Stimulated activated CD8-positive, alpha-beta memory T cell treated with anti-CD3 and anti-CD28 coated beads, Interleukin-7, amount 100 ng/mL, for 4 hours (primary cell): ENCODE results near the gene CEP112.

Source experiments
- DNase-seq, 2 donors: peaks; one replicate each; pipeline ENCODE4 v3.0.0-alpha.2; 2020; ENCODE audit warnings: low read depth in 2 of 2

Gene CEP112

DNA sequence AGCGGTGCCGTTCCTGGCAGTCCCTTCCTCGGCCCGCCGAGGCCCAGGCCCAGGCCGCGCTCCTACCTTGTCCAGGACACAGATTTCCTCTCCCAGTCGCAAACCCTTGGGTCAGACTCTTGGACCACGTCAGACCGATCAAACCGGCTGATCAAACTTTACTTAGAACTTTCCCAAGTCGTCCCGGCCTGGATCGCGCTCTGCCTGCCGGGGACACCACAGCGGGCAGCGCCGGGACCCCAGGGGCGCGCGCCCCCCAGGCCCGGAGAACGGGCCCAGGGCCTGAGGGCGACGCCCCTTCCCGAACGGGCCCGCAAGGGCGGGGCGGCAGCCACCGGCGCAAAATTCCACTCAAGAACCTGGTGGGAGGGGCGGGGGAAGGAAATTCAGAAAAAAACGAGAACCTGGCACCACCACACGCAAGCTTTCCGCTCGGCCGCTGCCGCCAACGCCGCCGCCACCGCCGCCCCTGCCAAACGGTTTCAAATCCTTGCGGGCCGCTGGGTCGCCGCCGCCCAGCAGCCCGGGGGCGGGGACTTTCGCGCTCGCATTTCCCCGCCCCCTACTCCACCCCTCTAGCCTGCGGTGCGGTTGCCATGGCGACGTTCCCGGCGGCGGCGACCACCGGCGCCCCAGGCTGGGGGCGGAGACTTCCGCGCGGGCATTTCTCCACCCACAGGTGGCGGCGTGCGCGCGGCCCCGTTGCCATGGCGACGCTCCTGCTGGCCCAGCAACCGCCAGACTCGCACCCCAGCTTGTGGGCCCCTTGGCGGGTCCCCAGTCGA, at the start of gene CEP112:
Gene CEP112, minus strand, starts transcription at position 541 of the 785 bp plus-strand sequence.
- peak; percentile 76 to 91 for DNase-seq

DNA sequence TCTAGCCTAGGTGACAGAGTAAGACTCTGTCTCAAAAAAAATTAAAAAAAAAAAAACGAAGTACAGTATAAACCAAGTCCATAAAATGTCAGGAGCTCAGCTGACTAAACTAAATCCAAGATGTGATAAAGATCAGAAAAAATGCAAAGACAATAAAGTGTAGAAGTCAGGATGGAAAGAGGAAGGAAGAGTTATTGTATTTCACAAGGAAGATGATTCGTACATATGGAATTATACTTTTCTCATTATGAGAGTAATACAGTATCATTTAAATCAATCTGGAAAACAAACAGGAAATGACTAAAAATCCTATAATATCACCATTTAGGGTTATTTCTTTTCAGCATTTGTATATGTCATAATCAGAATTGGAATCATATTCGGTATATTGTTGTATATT, 48.7 kb upstream of the CEP112 start:
- no peak for DNase-seq

DNA sequence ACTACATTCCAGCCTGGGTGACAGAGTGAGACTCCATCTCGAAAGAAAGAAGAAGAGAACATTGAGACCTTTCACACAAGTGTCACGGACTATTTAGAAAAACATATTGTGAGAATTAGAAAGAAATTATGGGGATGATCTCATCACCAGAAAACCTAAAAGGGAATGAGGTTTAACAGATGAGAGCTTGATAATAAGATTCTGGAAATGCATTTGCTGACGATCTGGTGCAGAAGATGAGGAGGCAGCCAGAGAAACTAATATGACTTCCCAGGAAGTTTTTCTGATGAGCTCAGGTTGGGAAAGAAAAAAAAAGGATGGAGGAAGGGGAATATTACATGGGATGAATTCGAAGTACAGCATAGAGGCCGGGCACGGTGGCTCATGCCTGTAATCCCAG, 48.1 kb upstream of the CEP112 start:
- DNase-seq = no peak

DNA sequence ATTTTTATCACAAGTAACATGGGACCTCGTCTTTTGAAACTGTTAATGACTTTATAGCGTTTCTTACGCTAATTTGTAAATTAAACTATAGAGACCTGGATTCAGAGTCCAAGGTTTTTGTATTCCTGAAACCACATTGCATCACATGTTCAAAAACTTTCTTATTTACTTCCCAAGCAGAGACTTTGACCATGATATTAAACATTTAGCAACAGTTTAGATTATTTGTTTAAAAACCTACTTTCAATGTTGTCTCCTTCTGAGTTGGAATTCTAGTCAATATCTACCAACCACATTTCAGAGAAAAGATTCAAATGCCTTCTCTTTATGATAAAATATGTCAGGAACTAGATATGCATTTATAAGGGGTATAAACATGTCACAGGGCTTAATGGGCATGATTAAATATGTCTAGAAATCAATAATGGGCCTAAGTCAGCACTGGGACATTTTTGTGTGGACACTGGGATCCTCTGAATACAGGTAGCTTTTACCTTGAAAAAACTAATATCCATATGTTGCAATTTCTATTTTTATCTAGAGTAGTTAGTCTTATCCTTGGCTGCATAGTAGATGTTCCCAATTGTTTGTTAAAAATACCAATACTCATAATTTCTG, 43.6 kb upstream of the CEP112 start:
- DNase-seq = no peak

DNA sequence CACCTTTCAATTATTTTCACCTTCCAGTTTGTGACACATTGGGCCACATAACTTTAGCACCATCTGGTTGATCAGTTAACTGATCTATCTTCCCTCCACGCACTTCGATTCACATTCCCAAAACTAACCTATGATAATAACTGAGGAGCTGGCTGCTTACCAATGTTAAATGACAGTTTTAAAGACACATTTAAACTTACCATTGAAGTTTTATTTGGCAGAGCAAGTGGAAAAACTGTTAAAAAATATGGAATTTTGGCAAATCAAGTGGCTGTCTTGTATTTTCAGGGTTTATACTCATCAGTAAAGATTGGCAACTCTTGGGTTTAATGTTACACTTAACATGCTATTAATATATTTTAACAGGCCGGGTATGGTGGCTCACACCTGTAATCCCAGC, 42.7 kb upstream of the CEP112 start:
- no peak for DNase-seq

DNA sequence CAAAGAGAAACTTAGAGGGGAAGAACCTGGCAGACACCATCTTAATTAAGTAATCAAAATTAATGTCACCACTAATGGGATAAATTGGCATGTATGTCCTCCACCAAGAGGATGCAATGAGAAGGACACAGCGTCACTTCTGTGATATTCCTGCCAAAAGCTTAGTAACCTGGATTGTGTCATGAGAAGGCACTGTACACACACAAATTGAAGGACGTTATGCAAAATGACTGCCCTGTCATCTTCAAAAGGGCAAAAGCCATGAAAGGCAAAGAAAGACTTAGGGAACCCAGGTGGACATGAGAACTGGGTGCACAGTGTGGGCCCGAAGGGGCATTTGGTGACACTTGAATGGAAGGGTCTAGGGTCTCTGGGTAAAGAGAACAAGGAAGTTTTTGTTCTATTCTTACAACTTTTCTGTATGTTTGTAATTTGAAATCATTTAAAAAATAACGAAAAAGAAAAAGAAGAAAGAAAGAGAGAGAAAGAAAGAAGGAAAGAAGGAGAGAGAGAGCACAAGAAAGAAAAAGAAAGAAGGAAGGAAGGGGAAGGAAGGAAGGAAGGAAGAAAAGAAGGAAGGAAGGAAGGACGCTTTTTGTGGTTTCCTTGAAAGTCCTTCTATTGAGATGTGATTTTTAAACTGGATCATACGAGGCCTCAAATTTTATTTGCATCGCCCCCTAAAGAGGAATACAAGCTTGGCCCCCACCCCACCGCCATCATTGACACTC, 41.3 kb upstream of the CEP112 start:
- DNase-seq = no peak

DNA sequence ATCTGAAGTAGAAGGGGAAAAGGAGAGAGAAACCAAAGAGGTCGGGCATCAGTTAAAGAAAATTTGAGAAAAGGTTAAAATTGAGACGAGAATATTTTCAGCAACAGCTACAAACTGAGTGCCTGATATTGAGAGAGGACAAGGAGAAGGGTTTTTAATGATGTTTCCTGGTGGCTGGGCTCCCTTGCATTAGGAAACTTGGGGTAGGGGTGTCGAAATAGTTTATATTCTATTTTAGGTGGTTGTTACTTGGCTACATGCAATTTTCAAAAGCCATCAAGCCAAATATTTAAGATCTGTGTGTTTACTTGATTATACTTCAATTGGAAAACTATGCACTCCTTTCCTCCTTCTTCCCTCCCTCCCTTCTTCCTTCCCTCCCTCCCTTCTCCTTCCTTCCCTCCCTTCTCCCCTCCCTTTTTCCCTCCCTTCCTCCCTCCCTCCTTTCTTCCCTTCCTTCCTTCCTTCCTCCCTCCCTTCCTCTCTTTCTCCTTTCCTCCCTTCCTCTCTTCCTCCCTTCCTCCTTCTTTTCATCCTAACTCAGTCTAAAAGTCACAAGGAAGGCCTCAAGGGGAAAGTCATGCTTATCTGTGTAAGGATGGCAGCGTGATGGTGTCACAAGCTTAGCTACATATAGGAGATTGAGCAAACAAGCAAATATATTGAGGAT, 39.1 kb upstream of the CEP112 start:
- no peak for DNase-seq

DNA sequence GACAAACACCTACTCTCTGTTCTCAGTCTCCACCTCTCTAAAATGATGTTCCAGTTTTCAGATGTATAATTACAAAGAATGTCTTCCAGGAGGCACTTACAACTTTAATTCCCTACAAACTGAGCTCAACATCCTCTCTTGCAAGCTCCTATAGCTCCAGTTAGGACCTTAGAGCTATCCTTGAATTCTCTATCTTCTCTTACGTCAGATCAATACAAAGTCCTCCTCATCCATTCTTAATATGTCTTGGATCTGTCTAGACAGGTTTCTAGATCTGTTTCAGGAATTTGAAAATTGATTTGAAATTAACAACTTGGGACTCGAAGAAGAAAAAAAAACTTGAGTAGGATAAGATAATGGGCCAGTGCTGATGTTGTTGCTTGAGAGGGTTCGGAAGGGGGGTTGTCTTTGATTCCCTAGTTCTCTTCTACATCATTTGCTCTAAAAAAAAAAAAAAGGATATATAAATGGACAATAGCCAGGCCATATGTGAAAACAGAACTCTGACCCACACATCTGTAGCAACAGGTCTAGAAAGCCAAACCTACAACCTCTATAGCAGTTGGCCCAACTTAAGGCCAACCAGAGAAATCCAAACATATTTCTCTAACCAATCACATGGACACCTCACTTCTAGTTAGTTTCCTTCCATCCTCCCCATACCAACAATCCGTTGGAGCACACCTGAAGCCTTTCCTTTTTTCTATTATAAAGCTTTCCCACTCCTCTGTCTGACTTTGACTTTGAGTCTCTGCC, 38.0 kb upstream of the CEP112 start:
- no peak for DNase-seq

DNA sequence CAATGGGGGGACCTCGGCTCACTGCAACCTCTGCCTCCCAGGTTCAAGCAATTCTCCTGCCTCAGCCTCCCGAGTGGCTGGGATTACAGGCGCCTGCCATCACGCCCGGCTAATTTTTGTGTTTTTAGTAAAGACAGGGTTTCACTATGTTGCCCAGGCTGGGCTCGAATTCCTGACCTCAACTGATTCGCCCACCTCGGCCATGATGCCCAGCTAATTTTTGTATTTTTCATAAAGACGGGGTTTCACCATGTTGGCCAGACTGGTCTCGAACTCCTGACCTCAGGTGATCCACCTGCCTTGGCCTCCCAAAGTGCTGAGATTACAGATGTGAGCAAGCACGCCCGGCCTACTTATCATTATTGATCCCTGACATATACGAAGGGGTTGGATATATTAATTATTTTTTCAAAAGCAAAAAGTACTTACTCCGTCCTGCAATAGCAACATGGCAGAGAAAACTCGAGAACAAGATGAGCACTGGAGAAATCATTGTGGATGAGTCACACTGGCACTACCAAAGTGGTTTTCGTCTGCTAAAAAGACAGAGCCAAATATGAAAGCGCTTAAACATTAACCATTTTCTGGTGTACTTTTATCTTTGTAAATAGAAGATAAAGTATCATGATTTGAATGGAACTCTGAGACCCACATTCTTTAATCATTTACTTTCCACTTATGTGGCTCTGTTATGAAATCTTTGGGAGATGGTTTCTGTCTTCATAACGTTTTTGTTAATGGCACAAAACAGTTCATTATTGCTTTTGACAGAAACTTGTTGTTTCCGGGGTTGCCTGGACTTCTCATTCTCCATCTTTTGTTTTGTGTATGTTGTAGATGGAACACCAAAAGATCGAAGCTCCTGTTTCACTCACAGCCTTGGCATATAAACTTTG, 37.2 kb upstream of the CEP112 start, which contains the start of gene APOH:
Gene APOH, minus strand, starts transcription at position 529 of the 896 bp plus-strand sequence. Its CDS starts 36 bp downstream, at position 493.
- no peak for DNase-seq

DNA sequence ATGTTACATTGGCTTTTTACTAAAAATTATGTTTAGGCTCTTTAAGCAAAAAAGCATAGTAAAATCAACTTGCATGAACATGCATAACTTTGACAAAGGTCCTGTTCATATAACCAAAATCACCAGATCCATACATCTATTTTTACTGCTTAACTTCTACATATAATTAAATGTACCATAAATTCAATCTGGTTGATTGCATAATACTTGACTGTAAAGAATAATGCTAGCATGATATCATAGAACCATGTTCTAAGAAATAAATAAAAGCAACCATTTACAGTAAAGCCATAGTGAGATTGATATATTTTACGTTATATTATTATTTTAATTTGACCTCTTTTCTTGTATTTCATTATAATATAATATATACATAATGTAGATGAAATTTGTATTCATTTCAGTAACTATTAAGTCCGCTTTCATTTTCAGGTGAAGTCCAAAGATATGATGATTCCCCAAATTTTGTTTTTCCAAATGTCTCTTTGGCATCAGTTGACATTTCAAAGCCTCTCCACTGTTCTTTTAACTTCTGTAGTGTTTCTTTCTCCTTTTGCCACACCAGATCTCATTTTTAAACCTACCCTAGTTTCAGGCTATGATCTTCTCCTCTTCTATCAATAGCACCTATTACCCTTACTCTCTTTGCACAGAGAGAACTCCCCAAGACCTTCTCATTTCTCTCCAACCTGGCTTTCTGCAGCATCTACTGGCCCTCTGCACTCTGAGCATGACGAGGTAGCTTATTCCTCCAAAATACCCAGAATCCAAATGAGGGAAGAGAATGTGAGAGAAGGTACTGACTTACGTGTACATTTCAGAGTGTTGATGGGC, 35.5 kb upstream of the CEP112 start:
- no peak for DNase-seq

DNA sequence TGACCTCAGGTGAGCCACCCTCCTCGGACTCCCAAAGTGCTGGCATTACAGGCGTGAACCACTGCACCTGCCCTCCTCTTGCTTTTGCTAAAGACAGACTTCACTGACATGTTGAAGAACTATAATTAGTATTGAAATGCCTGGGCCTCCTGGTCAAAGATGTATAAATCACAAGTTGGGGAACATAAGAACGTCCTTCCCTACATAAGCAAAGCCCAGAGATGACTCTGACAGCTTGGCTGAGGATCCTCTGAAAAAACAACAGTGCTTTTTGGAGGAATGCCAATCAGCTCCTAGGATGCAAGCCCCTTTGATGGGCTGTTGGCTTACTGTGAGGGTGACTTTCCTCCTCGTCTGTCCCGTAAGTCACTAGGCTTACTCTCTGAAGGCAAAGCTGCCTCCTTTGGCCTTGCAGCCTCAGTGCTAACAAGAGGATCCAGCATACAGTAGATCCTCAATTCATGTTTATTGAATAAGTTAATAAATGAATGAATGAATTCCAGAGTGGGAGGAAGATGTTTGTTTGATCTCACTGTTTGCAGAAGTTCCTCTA, 30.9 kb upstream of the CEP112 start:
- no peak for DNase-seq

DNA sequence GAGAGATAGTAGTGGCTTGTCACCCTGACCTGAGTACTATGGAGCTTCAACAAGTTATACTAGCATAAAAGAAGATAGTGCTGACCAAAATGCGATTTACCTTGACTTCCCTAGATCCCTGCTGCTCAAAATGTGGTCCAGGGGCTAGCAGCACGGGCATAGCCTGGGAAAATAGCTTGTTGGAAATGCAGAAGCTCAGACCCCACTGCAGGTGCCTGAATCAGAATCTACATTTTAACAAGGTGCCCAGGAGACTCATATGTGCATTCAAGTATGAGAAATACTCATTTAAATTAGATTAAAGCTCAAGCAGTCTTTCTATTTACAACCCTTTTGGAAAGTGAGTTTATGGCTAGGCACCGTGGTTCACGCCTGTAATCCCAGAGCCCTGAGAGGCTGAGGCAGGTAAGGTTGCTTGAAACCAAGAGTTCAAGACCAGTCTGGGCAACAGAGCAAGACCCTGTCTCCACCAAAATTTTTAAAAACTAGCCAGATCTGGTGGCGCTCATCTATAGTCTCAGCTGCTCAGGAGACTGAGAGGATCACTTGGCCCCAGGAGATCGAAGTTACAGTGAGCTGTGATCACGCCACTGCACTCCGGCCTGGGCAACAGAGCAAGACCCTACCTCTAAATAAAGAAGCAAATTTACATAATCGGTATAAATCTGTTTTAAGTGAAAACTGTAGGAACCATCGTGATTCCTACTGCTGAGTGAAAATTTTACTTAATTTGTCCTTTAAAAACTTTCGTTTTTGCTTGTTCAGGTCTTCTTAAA, 30.0 kb upstream of the CEP112 start:
- no peak for DNase-seq

DNA sequence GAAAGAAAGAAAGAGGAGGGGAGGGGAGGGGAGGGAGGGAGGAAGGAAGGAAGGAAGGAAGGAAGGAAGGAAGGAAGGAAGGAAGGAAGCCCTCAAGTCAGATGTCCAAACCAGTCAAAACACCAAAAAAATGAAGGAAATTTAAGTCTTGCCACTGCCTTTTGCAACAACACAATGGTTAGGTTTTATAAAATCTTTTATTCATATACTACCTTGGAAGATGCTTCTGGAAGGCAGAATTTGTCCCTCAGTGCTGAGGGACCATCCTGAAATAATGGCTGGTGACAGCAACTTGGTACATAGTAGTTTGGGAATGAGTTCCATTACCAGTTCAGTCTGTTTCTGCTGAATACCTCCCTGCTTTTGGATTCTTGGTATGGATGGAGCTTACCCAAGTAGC, 29.4 kb upstream of the CEP112 start:
- no peak for DNase-seq

DNA sequence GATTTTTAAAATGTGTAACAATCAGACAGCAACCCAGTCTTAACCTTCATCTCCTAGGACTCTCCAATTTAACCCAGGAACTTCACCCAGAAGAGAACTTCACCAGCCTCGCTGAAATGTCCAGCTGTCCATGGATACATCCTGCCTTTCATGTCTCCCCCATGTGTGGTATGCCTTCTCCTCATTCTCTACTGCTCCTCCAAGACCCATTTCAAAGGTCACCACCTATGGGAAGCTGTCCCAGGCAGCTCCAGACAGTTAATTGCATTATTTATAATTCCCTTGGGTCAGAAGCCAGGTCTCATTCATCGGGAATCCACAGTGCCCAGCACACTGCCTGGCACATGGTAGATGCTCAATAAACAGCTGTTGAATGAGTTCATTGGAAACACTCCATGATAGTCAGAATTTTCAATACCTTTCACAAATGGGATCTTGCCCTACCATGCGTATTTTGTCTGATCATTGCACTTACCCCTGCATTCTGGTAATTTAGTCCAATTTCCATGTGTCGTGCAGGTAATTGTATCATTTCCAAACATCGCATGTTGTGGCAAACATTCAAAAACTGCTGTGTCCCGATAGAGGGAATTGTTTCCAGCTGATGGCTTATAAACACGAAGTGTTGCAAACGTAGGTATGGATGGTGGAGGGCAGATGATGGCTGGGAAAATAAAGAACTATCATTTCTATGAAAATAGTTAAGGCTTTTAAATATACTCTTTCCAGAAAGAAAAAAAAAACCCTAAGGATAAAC, 28.3 kb upstream of the CEP112 start:
- no peak for DNase-seq

DNA sequence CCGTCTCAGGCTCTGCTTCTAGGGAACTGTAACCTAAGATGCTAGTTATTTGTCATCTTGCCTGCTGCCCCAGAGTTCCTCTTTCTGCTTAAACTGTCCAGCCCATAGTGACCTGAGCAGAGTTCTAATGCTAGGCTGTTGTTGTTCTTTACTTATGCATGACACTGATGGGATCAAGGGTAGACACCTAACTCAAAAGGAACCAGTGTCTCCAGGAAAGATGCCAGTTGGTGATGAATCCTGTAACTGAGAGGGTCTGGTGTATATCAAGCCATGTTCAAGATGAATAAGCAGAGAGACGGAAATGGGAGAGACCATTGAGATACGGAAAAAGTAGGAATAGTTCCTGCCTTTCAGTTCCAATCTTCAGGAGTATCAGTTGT, 23.6 kb upstream of the CEP112 start:
- DNase-seq = no peak

DNA sequence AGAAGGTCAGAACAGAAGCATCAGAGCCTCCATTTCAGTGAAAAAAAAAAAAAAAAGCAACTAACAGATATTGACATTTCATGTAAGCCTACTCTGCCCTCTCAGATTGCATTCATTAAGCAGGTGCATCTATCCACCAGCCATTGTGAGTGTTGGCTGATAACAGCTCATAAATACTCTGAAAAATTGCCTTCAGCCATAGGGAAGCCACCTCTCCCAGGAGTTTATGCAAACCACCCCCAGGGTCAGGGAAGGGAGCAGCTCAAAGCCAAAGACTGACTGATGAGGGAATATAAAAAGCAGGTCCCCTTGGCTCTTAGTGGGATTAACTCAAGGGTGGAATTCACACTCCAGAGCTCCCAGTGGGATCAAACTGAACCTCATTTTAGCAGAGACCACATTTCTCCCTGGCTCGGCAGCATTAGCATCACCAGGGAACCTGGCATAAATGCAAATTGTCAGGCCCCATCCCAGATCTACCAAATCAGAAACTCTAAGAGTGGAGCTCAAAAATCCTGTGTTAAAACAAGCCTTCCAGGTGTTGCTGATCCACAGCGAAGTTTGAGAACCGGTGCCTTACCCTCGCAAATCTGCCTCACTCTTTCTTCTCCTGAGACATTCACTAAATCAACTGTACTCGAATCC, 23.1 kb upstream of the CEP112 start:
- no peak for DNase-seq
